K562 (cell line): Measurements from ENCODE around the gene B9D2. TPM values are rescaled to one million over a fixed set of nuclear protein-coding genes. Genes with fewer than 3 reads are reported as not detected.

Experiments
- EP300 ChIP-seq: IDR thresholded peaks from 2 replicates; pipeline ENCODE4 v1.6.1; 2012; ENCODE audit warnings: low read length, improper control_type of control experiment
- HINFP ChIP-seq: fragments of 450-650 bp; conservative IDR thresholded peaks from 2 replicates; pipeline ENCODE4 v1.6.1; 2016; ENCODE audit warnings: missing genetic modification characterization, low read depth, mild to moderate bottlenecking, control low read depth, missing compliant biosample characterization
- NCOA1 ChIP-seq: fragments of 450-650 bp; IDR thresholded peaks from 2 replicates; pipeline ENCODE4 v1.6.1; 2016; ENCODE audit warnings: low read depth
- NCOR1 ChIP-seq: fragments of 450-650 bp; IDR thresholded peaks from 2 replicates; pipeline ENCODE4 v1.6.1; 2016; ENCODE audit warnings: mild to moderate bottlenecking, moderate library complexity
- NFATC3 ChIP-seq: fragments of 450-650 bp; IDR thresholded peaks from 2 replicates; pipeline ENCODE4 v1.6.1; 2017; ENCODE audit warnings: mild to moderate bottlenecking
- NR4A1 ChIP-seq, 2 experiments: fragments of 250-450 bp in 1 of 2; fragments of 450-650 bp in 1 of 2; sonication (Bioruptor Pico) in 1 of 2; IDR thresholded peaks; 2 replicates each; pipeline versions ENCODE4 v1.4.0 to v1.6.1; 2016 to 2020; ENCODE audit warnings: mild to moderate bottlenecking in 2 of 2, missing compliant biosample characterization in 1 of 2, missing genetic modification characterization in 1 of 2, moderate library complexity in 1 of 2
- PRDM10 ChIP-seq: fragments of 450-650 bp; IDR thresholded peaks from 2 replicates; pipeline ENCODE4 v1.6.1; 2018; ENCODE audit not compliant: partially characterized antibody
- RBM34 ChIP-seq: fragments of 200-400 bp; formaldehyde crosslinking; IDR thresholded peaks from 2 replicates; pipeline ENCODE4 v1.6.1; 2018; ENCODE audit warnings: low read length, borderline replicate concordance; ENCODE audit not compliant: insufficient read depth
- SMAD4 ChIP-seq: fragments of 250-450 bp; sonication (Bioruptor Pico); conservative IDR thresholded peaks from 2 replicates; pipeline ENCODE4 v1.8.0; 2021; ENCODE audit warnings: inconsistent platforms, mild to moderate bottlenecking, moderate library complexity
- TAL1 ChIP-seq: fragments of 450-650 bp; IDR thresholded peaks from 2 replicates; pipeline ENCODE4 v1.6.1; 2016; ENCODE audit warnings: mild to moderate bottlenecking
- XRCC4 ChIP-seq: IDR thresholded peaks from one replicate; pipeline ENCODE4 v1.6.1; 2011; ENCODE audit not compliant: insufficient read depth, insufficient read length; ENCODE audit errors: extremely low read depth
- ZBTB7A ChIP-seq: IDR thresholded peaks from 2 replicates; pipeline ENCODE4 v1.6.1; 2011; ENCODE audit warnings: low read depth, mild to moderate bottlenecking, low read length, moderate library complexity, borderline replicate concordance; ENCODE audit not compliant: control insufficient read depth
- ZNF146 ChIP-seq: IDR thresholded peaks from one replicate; pipeline ENCODE4 v1.6.1; 2018; ENCODE audit warnings: missing compliant biosample characterization; ENCODE audit not compliant: unreplicated experiment
- ZNF592 ChIP-seq: fragments of 450-650 bp; IDR thresholded peaks from 2 replicates; pipeline ENCODE4 v1.6.1; 2017; ENCODE audit warnings: antibody characterized with exemption, mild to moderate bottlenecking
- polyA plus RNA-seq, 8 experiments: library from polyadenylated mRNA; depleted of rRNA in 4 of 8; stranded (reverse) in 5 of 8; unstranded in 3 of 8; fragments of >200 nt; fragmentation: Nextera tagmentation in 2 of 8; fragmentation: Illumina TruSeq in 1 of 8; extraction: Ambion mirVana in 2 of 8; extraction: Trizol in 1 of 8; gene quantifications; 2 replicates each; pipeline versions ENCODE4 v1.2.1 to v1.2.3, GENCODE V29; 2011 to 2014; ENCODE audit warnings: inconsistent platforms in 1 of 8, missing spikeins in 1 of 8
- total RNA-seq, 7 experiments: library from RNA; depleted of rRNA in 6 of 7; stranded (reverse); fragments of >200 nt in 6 of 7; fragmentation: Illumina TruSeq in 2 of 7; extraction: Trizol in 2 of 7; gene quantifications; 2 replicates each; pipeline versions ENCODE4 v1.2.1 to v1.2.3, GENCODE V29; 2011 to 2021; ENCODE audit warnings: low replicate concordance in 1 of 7

Gene B9D2
- total and polyA plus RNA-seq, 9 of the 15 experiments (the other 6 are each of a cell fraction or from before 2014, with no cell fraction given), result 0.83 to 6.9 (median 2.8) TPM

- TF ChIP-seq HINFP (tag) (no peak), ZBTB7A (peak; percentile 82), PRDM10 (peak; percentile 50), NR4A1 (CRISPR knock-in tag; IDR thresholded peaks at IDR 0.05) (no peak), NR4A1 (tag; IDR thresholded peaks at IDR 0.05) (no peak), NCOR1 (peak; percentile 44), XRCC4 (no peak), TAL1 (no peak), NCOA1 (peak; percentile 27; the same call in 1 of the 2 replicates), NFATC3 (no peak), ZNF592 (peak; percentile 20; the same call in 1 of the 2 replicates), EP300 (peak; percentile 7; the same call in 1 of the 2 replicates), RBM34 (no peak), SMAD4 (CRISPR knock-in tag) (peak; percentile 48), ZNF146 (no peak)
Measured at GRCh38 chr19:41324921-41325639, 38.9 kb downstream of the B9D2 start (continued).
